Activated T-helper 17 cell treated with anti-CD3 and anti-CD28 coated beads, Interleukin-2, amount 50 U/mL, for 72 hours (primary cell): ENCODE measurements around the gene ERBB4. TPM values are rescaled to one million over a fixed set of nuclear protein-coding genes. Genes with fewer than 3 reads are reported as not detected.

Experiments used
- ATAC-seq: fragments of 150-1000 bp; cut with Tn5 transposase; replicated peaks from 2 replicates; pipeline ENCODE4 v1.10.0; 2021; ENCODE audit warnings: mild to moderate bottlenecking, moderate library complexity
- H3K27ac Mint-ChIP-seq: one replicate; pipeline ENCODE4 v1.8.0; 2022; ENCODE audit warnings: mixed read lengths
- H3K27me3 Mint-ChIP-seq: one replicate; pipeline ENCODE4 v1.8.0; 2022; ENCODE audit warnings: mixed read lengths
- H3K36me3 Mint-ChIP-seq: one replicate; pipeline ENCODE4 v1.8.0; 2022; ENCODE audit warnings: low read depth, mild to moderate bottlenecking, mixed read lengths
- H3K4me1 Mint-ChIP-seq: one replicate; pipeline ENCODE4 v1.8.0; 2022; ENCODE audit warnings: mixed read lengths
- H3K4me3 Mint-ChIP-seq: one replicate; pipeline ENCODE4 v1.8.0; 2022; ENCODE audit warnings: mild to moderate bottlenecking, mixed read lengths
- H3K9me3 Mint-ChIP-seq: one replicate; pipeline ENCODE4 v1.8.0; 2022; ENCODE audit warnings: mixed read lengths
- total RNA-seq, 2 donors: library from RNA; stranded (reverse); gene quantifications; one replicate each; pipeline ENCODE4 v1.2.3, GENCODE V29; 2022

Gene ERBB4
- total RNA-seq, 2 donors from 2014 or later, result not detected

GRCh38 chr2:211367711-211368110, 1170.9 kb downstream of the ERBB4 start:
- H3K27ac Mint-ChIP-seq, result no peak overlapping the region
- H3K9me3 Mint-ChIP-seq, result peaks cover 4% of the 10 kb centered on the region
- peak; percentile 54 for ATAC-seq
- no peaks in the 10 kb centered on the region for H3K4me1 Mint-ChIP-seq
- no peak overlapping the region for H3K4me3 Mint-ChIP-seq
- no peaks in the 10 kb centered on the region for H3K27me3 Mint-ChIP-seq
- no peaks in the 10 kb centered on the region for H3K36me3 Mint-ChIP-seq

- H3K36me3 Mint-ChIP-seq, result no peaks in the 10 kb centered on the region
- ATAC-seq, result no peak
- H3K4me3 Mint-ChIP-seq, result no peak overlapping the region
- no peak overlapping the region for H3K27ac Mint-ChIP-seq
- H3K9me3 Mint-ChIP-seq, result peaks cover 5% of the 10 kb centered on the region
- no peaks in the 10 kb centered on the region for H3K4me1 Mint-ChIP-seq
- H3K27me3 Mint-ChIP-seq, result no peaks in the 10 kb centered on the region
These were observed 1171.3 kb downstream of the ERBB4 start for GRCh38 chr2:211367293-211367692.

- Mint-ChIP-seq H3K4me1 (no peaks in the 10 kb centered on the region), H3K9me3 (peaks cover 11% of the 10 kb centered on the region)
- ATAC-seq, result no peak
These were observed 1173.7 kb downstream of the ERBB4 start for GRCh38 chr2:211364911-211365310.

GRCh38 chr2:211361383-211361782, 1177.2 kb downstream of the ERBB4 start:
- peaks cover 10% of the 10 kb centered on the region for H3K9me3 Mint-ChIP-seq

More at GRCh38 chr2:211364911-211365310, 1173.7 kb downstream of the ERBB4 start:
- H3K36me3 Mint-ChIP-seq, result no peaks in the 10 kb centered on the region
- no peak overlapping the region for H3K4me3 Mint-ChIP-seq
- H3K27me3 Mint-ChIP-seq, result no peaks in the 10 kb centered on the region
- no peak overlapping the region for H3K27ac Mint-ChIP-seq

GRCh38 chr2:211359347-211359746, 1179.3 kb downstream of the ERBB4 start:
- Mint-ChIP-seq H3K9me3 (peaks cover 10% of the 10 kb centered on the region), H3K27me3 (no peaks in the 10 kb centered on the region), H3K27ac (no peak overlapping the region), H3K4me1 (no peaks in the 10 kb centered on the region), H3K36me3 (no peaks in the 10 kb centered on the region), H3K4me3 (no peak overlapping the region)
- ATAC-seq, result no peak

More at GRCh38 chr2:211361383-211361782, 1177.2 kb downstream of the ERBB4 start:
- no peaks in the 10 kb centered on the region for H3K4me1 Mint-ChIP-seq
- H3K27ac Mint-ChIP-seq, result no peak overlapping the region
- H3K4me3 Mint-ChIP-seq, result no peak overlapping the region
- no peaks in the 10 kb centered on the region for H3K27me3 Mint-ChIP-seq
- H3K36me3 Mint-ChIP-seq, result no peaks in the 10 kb centered on the region
- no peak for ATAC-seq

GRCh38 chr2:211358504-211358903, 1180.1 kb downstream of the ERBB4 start:
- H3K9me3 Mint-ChIP-seq, result peaks cover 10% of the 10 kb centered on the region
- H3K27ac Mint-ChIP-seq, result no peak overlapping the region
- no peaks in the 10 kb centered on the region for H3K27me3 Mint-ChIP-seq
- ATAC-seq, result no peak
- H3K36me3 Mint-ChIP-seq, result no peaks in the 10 kb centered on the region
- H3K4me1 Mint-ChIP-seq, result no peaks in the 10 kb centered on the region
- H3K4me3 Mint-ChIP-seq, result no peak overlapping the region

GRCh38 chr2:211354481-211354880, 1184.1 kb downstream of the ERBB4 start:
- Mint-ChIP-seq H3K9me3 (peaks cover 3% of the 10 kb centered on the region), H3K4me3 (no peak overlapping the region), H3K4me1 (no peaks in the 10 kb centered on the region), H3K27ac (no peak overlapping the region), H3K27me3 (no peaks in the 10 kb centered on the region), H3K36me3 (no peaks in the 10 kb centered on the region)
- ATAC-seq, result no peak

- H3K36me3 Mint-ChIP-seq, result no peaks in the 10 kb centered on the region
- no peaks in the 10 kb centered on the region for H3K4me1 Mint-ChIP-seq
- ATAC-seq, result no peak
- H3K4me3 Mint-ChIP-seq, result no peak overlapping the region
- H3K27ac Mint-ChIP-seq, result no peak overlapping the region
- H3K9me3 Mint-ChIP-seq, result no peaks in the 10 kb centered on the region
- H3K27me3 Mint-ChIP-seq, result no peaks in the 10 kb centered on the region
These were observed 1186.6 kb downstream of the ERBB4 start for GRCh38 chr2:211351987-211352386.

GRCh38 chr2:211349031-211349430, 1189.6 kb downstream of the ERBB4 start:
- H3K27ac Mint-ChIP-seq, result no peak overlapping the region
- H3K4me1 Mint-ChIP-seq, result no peaks in the 10 kb centered on the region
- no peak overlapping the region for H3K4me3 Mint-ChIP-seq
- no peak for ATAC-seq
- no peaks in the 10 kb centered on the region for H3K27me3 Mint-ChIP-seq
- H3K36me3 Mint-ChIP-seq, result no peaks in the 10 kb centered on the region
- H3K9me3 Mint-ChIP-seq, result peaks cover 4% of the 10 kb centered on the region

GRCh38 chr2:211347328-211347727, 1191.3 kb downstream of the ERBB4 start:
- ATAC-seq, result no peak
- no peaks in the 10 kb centered on the region for H3K36me3 Mint-ChIP-seq
- H3K9me3 Mint-ChIP-seq, result peaks cover 4% of the 10 kb centered on the region
- no peaks in the 10 kb centered on the region for H3K4me1 Mint-ChIP-seq
- H3K4me3 Mint-ChIP-seq, result no peak overlapping the region
- H3K27me3 Mint-ChIP-seq, result no peaks in the 10 kb centered on the region
- H3K27ac Mint-ChIP-seq, result no peak overlapping the region

- no peak overlapping the region for H3K4me3 Mint-ChIP-seq
- no peaks in the 10 kb centered on the region for H3K4me1 Mint-ChIP-seq
- peaks cover 4% of the 10 kb centered on the region for H3K9me3 Mint-ChIP-seq
- H3K27me3 Mint-ChIP-seq, result no peaks in the 10 kb centered on the region
- H3K27ac Mint-ChIP-seq, result no peak overlapping the region
- H3K36me3 Mint-ChIP-seq, result no peaks in the 10 kb centered on the region
- no peak for ATAC-seq
These were observed 1194.3 kb downstream of the ERBB4 start for GRCh38 chr2:211344289-211344688.

- no peaks in the 10 kb centered on the region for H3K27me3 Mint-ChIP-seq
- ATAC-seq, result no peak
- peaks cover 6% of the 10 kb centered on the region for H3K9me3 Mint-ChIP-seq
- H3K4me3 Mint-ChIP-seq, result no peak overlapping the region
- no peaks in the 10 kb centered on the region for H3K36me3 Mint-ChIP-seq
- H3K4me1 Mint-ChIP-seq, result no peaks in the 10 kb centered on the region
- H3K27ac Mint-ChIP-seq, result no peak overlapping the region
These were observed 1205.2 kb downstream of the ERBB4 start for GRCh38 chr2:211333377-211333776.

GRCh38 chr2:211331736-211332135, 1206.9 kb downstream of the ERBB4 start:
- H3K27ac Mint-ChIP-seq, result no peak overlapping the region
- H3K36me3 Mint-ChIP-seq, result no peaks in the 10 kb centered on the region
- H3K9me3 Mint-ChIP-seq, result peaks cover 6% of the 10 kb centered on the region
- H3K4me3 Mint-ChIP-seq, result no peak overlapping the region
- ATAC-seq, result no peak
- H3K27me3 Mint-ChIP-seq, result no peaks in the 10 kb centered on the region
- H3K4me1 Mint-ChIP-seq, result no peaks in the 10 kb centered on the region

GRCh38 chr2:211329882-211330281, 1208.7 kb downstream of the ERBB4 start:
- ATAC-seq, result no peak
- no peak overlapping the region for H3K4me3 Mint-ChIP-seq
- no peaks in the 10 kb centered on the region for H3K36me3 Mint-ChIP-seq
- H3K9me3 Mint-ChIP-seq, result no peaks in the 10 kb centered on the region
- H3K4me1 Mint-ChIP-seq, result no peaks in the 10 kb centered on the region
- no peak overlapping the region for H3K27ac Mint-ChIP-seq
- no peaks in the 10 kb centered on the region for H3K27me3 Mint-ChIP-seq

GRCh38 chr2:211329421-211329820, 1209.2 kb downstream of the ERBB4 start:
- Mint-ChIP-seq H3K27ac (no peak overlapping the region), H3K36me3 (no peaks in the 10 kb centered on the region), H3K4me3 (no peak overlapping the region), H3K27me3 (no peaks in the 10 kb centered on the region), H3K4me1 (no peaks in the 10 kb centered on the region), H3K9me3 (peaks cover 4% of the 10 kb centered on the region)
- no peak for ATAC-seq

- H3K4me1 Mint-ChIP-seq, result no peaks in the 10 kb centered on the region
- no peak overlapping the region for H3K27ac Mint-ChIP-seq
- peaks cover 8% of the 10 kb centered on the region for H3K9me3 Mint-ChIP-seq
- no peaks in the 10 kb centered on the region for H3K27me3 Mint-ChIP-seq
- no peak for ATAC-seq
- no peaks in the 10 kb centered on the region for H3K36me3 Mint-ChIP-seq
- no peak overlapping the region for H3K4me3 Mint-ChIP-seq
These were observed 1210.5 kb downstream of the ERBB4 start for GRCh38 chr2:211328126-211328525.
